NCI-H146 treated with DMSO at 0.1 percent for 48 hours (cell line): ENCODE data around the gene NDUFB4.
"Not testable (repeated sequence)": the region's sequence is repeated elsewhere in the genome, so short reads cannot be mapped to it uniquely, and the experiment has no call there.

Source experiments
- DNase-seq: peaks from one replicate; lab custom pipeline; 2025; ENCODE audit not compliant: unreplicated experiment; lab: John Stamatoyannopoulos, UW

The NDUFB4 gene

DNA sequence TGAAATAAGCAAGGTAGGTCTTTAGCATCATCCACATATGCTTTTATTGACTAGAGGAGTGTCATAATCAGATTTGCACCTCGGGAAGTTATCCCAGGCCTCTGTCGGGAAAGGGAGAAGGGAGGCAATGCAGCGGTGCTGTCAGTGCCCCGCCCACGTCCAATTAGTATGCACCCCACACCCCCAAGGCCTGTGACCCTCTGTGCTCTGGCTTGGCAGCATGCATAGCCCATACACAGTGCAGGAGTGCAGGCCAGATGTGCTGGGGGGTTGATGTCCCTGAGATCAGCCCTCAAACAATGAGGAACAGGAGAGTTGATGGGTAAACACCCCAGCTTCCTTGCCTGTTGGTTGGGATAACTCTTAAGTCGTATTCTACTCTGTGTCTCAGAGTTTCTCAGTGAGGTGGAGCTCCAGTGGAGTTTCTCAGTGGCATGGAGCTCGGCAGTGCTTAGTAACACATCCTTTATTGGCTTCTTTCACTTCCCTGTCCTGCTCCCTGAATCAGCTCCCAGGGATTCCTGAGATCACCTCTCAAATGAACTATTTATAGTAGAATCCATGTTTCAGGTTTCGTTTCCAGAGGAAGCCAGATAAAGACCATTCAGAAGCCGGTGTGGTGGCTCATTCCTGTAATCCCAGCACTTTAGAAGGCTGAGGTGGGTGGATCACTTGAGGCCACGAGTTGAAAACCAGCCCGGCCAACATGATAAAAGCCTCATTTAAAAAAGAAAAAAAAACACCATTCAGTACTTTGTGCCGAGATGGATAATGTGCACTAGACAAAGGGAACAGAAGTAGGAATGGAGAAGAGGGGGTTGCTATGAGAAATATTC, 26.7 kb upstream of the NDUFB4 start:
- no peak for DNase-seq

DNA sequence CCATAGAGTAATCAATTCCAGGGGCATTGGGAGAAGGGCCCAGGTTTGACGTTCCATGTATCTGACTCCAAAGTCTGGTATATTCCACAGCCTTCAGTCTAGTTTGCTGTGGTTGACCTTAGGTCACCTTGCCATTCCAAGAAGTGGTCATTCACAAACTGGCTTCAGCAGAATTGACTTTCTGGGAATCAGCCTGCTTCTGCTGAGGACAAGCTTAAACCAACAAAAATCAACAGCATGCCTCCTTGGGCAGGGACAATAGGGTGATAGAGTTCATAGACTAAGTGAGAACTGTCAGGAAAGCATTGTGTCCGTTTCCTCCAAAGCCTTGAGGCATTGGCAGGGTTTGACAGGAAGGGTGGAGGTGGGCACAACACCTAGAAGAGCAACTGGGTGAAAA, 24.1 kb upstream of the NDUFB4 start:
- DNase-seq: no peak

DNA sequence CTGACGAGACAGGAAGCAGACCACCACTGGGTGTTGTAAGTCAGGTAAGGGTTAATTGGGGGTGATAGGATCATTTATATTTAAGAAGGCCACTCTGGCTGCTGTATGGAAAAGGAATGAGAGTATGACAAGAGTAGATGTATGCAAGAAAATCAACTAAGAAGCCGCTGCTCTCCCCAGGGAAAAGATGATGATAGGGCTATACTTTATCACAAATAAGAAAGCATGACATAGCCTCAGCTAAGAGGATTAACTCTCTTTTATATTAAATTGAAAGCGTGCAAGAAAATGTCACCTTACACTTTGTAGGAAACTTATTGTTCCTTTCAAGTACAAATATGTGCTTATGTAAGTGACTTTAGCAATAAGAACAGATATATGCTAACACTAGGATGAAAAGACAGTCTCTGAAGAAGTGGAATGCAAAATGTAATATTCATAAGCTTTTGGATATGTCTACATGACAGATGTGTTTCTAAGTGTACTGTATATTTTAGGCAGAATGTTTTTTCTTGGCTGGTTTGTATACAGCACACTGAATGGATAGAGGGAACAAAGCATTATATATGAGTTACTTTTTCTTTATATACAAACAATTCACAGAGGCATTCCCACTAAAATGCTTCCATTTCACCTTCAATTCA, 8.7 kb upstream of the NDUFB4 start:
- DNase-seq: no peak

DNA sequence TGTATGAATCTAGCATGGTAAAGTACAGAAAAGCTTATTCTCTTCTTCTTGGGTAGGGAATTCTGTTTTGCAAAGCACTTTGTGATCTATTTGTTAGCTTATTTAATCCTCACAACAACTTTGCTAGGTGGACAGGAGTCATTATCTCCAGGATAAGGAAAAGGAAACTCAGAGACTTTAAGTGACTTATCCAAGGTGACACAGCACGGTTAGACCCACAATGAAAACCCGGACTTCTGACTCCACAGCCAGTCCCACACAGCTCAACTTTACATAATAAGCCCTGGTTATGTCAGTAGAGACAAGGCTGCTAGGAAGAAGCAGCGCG, 384 bp upstream of the NDUFB4 start:
- no peak for DNase-seq

DNA sequence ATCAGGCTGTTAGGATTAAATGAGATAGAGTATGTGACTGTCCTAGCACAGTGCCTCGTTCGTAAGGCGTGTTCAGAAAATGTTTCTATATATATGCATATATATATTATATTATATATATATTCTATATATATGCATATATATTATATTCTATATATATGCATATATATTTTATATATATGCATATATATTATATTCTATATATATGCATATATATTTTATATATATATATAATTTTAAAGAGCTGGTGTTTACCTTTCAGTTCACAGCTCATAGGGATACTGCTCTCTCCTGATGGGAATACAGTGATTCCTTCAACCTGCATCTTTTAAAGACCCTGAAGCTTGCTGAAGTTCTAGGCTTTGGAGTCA, 702 bp downstream of the NDUFB4 start:
- no peak for DNase-seq

DNA sequence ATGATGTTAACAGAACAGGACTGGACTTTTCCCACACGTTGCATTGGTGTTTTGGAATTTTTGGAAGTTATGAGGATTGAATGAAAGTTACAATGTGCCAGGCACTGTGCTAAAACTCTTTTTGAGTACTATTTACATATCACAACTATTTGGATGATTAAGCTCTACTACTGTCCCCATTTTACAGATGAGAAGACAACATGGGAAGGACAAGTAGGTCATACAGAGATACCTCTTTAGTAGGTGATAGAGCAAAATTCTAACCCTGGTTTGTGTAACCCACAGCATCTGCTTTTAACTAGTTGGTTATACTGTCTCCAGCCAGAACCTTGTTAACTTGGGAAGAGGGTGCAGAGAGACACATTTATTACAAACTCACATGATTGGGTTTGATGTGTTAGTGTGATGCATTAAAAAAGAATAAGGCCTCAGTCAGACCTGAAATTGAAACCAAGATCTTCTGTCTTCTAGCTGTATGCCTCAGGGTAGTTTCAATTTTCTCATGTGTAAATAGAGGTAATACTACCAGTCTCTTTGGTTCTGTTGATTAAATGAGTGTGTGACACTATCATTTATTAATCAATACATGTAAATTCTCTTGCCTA, 1.4 kb downstream of the NDUFB4 start:
- DNase-seq: no peak

DNA sequence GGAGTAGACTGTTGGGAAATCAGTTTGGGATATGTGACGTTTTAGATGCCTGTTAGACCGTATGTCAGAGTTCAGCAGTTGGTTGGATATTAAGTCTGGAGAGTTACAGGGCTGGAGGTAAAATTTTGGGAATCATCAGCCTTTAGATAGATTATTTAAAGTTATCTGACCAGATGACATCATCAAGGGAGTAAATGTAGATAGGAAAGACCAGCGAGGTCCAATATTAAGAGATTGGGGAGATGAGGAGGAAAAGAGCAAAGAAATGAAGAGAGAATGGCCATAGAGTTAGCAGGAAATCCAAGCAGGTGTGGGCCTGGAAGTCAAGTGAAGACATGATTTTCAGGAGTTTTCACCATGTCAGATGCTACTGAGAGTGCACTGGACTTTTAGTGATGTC, 3.1 kb downstream of the NDUFB4 start:
- DNase-seq: no peak

DNA sequence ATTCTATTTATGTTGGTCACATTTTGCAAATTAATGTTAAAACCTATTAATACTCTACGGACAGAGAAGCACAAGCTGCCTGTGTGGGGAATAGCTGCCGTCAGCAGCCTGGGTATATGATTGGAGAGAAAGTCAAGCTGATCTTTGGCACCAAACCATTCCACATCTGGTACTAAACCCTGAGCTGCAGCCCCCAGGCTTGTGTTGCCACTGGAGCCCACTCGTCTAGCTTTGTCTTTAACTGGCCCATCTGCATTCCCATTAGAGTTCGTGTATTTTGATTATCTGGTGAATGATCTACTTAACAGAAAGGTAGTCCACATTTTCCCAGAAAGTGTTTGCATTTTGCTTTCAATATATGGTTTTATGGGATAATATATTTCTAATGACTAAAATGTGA, 5.4 kb downstream of the NDUFB4 start:
- DNase-seq: no peak

DNA sequence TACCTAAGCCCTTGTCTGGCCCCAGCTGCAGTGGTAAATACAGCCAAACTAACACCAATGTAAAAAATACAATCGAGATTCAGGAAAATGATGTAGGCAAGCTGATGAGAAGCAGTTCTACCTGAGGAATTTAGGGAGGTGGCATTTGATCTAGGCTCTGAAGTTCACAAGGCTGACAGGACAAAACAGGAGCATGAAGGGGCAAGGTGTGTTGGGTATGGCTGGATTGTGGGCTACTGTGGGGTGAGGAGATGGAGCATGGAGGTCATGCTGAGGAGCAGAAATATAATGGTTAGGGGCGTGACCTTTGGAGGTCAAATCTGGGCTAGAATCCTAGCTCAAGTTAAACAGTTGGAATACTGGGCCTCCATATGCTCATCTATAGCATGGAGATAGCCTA, 6.5 kb downstream of the NDUFB4 start:
- no peak for DNase-seq

DNA sequence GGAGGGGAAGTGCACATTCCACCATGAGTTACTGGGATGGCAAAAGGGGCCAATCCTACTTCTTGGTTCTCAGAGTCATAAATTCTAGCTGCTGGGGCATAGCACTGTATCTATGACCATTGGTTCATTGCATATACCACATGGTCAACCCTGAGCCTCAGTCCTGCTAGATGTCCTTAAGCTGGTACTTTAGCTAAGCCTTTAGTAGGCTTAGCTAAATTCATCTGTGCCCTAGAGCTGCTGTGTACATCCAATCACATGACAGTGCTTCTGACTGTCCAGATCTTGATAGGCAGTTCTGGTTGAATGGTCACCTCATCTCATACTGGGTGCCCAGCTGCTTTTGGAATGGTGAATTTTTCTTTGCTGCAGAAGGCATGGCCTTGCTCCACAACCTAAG, 8.2 kb downstream of the NDUFB4 start:
- no peak for DNase-seq

DNA sequence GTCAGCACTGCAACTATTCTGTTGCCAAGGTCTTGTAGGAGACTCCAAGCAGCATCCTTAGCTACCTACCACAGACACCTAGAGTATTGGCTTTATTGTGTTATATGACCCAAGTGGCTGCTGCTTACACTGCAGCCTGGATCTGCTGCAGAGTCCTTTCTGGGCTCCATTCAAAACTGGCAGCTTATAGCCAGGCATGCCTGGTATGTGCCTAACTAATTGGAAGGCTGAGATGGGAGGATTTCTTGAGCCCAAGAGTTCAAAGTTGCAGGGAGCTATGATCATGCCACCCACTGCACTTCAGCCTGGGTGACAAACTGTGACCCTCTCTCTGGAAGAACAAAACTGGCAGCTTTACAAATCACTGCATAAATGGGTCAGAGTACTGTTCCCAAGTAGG, 8.6 kb downstream of the NDUFB4 start:
- DNase-seq: no peak

DNA sequence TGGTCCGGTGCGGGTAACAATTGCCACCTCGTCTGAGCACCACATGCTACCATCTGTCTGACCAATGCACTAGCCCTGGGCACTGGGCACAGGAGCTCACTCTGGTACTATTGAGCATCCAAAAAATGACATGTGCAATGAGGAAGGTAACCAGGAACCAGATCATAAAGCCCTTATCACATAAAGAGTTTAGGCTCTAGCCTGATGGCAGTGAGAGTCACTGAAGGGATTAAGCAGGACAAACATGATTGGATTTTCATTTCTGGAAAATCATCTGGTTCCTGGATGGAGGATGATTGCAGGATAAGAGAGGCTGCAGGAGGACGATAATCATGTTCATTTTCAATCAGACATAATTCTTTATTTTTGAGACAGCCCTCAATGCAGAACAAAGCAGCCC, 12.4 kb downstream of the NDUFB4 start:
- DNase-seq: no peak

DNA sequence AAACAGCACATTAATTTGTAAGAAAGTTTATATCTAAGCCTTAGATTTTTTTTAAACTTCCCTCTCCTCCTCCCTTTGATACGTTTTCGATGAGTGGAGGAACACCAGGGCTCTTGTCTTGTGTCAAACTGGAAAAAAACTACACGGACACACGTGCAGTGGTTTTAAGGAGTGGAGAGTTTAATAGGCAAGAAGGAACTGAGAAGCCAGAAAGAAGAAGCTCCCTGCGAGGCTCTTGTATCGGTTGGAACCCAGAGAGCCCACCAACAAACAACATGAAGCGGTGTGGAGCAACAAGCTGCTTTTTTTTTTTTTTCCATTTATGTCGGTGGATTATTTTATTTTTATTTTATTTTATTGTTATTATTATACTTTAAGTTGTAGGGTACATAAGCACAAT, 18.6 kb downstream of the NDUFB4 start:
- no peak for DNase-seq

DNA sequence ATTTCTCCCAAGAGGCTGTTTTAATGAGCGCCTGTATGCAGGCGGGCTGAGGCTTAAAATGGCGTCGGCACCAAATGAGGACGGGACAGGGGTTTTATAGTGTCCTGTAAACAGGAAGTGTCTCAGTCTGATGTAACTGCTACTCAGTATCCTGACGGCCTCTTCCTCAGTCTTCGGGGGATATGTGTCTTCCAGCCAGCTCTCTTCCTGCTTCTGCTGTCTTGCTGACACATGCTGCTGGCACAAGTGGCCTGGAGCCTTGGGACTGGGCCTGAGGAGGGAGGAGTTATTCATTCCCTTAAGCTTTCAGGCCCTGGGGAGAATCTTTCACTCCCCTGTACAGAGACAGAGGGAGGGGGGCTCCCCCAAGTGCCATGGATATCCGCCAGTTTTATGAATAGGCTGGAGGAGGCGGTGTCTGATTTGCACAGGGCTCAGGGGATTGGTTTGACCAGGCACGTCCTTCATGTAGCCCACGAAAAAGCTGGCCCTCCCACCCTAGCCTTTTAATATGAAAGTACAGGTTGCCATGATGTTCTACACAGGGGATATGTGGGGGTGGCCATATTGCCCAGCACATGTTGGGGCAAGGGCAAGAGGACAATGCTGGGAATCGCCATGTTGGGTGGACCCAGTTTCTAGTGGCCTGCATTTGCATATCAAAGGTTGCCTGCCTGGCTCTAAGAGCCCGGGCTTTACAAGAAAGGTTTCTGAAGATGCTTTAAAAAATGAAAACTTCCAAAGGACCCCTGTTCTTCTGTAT, 19.9 kb downstream of the NDUFB4 start:
- peak; percentile 15 for DNase-seq

DNA sequence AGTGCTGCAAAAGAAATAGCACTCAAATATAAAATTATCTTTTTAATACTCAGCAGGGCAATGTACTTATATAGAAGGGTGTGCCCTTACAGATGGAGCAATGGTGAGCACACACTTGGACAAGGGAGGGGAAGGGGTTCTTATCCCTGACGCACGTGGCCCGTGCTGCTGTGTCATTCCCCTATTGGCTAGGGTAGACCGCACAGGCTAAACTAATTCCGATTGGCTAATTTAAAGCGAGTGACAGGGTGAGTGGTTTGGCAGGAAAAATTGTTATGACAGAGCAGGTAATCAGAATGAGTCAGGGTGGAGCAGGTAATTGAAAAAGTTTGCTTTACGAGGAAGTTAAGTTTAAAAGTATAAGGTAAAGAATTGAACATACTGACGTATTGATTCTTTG, 20.6 kb downstream of the NDUFB4 start:
- DNase-seq: not testable (repeated sequence)

DNA sequence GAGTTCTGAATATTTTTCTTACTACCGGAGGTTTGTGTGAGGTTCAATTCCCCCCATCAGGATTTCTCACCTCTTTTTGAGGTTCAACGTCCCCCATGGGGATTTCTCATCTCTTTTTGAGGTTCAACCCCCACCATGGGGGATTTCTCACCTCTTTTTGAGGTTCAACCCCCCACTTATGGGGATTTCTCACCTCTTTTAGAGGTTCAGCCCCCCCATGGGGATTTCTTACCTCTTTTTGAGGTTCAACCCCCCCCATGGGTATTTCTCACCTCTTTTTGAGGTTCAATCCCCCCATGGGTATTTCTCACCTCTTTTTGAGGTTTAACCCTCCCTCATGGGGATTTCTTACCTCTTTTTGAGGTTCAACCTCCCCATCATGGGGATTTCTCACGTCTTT, 26.3 kb downstream of the NDUFB4 start:
- DNase-seq: no peak

DNA sequence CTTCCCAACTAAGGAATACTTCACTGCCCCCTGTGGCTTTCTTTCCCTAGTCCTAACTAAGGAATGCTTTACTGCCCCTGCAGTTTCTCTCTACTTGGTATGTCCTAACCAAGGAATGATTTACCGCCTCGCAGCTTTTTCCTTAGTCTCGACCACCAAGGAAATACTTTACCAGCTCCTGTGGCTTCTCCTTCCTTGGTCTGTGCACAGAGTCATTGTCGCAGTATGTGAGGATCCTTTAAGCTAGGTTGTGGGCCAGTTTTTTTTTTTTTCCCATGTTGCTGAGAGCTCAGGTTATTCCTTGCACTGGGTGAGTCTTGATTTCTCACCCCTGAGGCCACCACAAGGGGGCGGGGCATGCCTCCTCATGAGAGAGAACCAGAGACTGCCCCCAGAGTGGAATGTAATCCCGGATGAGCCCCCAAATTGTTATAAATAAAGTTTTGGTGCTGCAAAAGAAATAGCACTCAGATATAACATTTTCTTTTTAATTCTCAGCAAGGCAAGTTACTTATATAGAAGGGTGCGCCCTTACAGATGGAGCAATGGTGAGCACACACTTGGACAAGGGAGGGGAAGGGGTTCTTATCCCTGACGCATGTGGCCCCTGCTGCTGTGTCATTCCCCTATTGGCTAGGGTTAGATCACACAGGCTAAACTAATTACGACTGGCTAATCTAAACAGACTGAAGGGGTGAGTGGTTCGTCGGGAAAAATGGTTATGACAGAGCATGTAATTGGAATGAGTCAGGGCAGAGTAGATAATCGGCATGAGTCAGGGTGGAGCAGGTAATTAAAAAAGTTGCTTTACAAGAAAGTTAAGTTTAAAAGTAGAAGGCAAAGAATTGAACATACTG, 27.0 kb downstream of the NDUFB4 start:
- no peak for DNase-seq

DNA sequence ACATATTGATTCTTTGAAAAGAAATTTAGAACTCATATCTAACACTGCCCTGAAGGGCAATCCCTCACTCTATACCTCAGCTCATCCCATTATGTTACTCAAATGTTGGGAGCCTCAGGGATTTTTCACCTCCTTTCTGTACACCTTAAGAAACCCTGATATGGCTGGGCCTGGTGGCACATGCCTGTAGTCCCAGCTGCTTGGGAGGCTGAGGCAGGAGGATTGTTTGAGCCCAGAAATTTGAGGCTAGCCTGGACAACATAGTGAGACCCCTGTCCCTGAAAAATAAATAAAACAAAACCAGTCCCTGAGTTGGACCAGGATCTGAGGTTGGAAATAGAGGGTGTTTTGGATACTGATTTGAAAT, 27.6 kb downstream of the NDUFB4 start:
- no peak for DNase-seq

DNA sequence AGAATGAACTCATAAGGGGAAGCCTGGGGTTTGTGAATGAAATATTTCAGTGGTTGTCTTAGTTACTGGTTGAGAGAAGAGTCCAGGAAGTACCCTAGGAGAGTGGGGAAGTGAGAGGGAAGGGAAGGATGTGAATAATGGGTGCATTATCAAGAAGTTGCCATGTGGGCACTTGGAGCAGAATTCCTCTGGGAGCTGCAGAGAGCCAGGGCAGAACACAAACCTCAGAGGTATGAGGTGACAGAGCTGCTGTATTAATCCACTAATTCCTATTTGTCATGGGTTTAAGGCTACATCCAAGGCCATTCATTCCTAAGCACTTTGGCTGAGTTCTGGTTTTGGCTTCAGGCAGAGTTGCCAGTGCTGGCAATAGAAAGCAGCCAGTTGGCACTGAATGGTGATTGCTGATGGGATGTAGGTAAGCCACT, 29.0 kb downstream of the NDUFB4 start:
- no peak for DNase-seq

DNA sequence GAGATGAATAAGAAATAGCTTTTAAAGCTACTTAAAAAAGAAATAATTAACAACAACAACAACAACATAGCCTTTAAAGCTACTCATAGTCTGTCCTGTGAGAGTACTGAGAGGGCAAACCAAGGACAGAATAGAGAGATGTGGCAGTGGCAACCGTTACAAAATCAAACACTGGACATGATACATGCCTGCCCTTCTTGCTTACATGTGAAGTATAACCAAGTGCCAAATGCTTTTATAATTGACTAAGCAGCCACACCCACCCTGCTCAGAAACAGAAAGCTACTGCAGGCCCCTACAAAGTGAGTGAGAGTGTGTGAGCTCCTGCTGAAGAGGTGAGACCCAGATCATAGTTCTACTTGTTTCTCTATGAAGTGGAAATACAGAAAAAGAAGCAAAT, 38.4 kb downstream of the NDUFB4 start:
- DNase-seq: no peak

DNA sequence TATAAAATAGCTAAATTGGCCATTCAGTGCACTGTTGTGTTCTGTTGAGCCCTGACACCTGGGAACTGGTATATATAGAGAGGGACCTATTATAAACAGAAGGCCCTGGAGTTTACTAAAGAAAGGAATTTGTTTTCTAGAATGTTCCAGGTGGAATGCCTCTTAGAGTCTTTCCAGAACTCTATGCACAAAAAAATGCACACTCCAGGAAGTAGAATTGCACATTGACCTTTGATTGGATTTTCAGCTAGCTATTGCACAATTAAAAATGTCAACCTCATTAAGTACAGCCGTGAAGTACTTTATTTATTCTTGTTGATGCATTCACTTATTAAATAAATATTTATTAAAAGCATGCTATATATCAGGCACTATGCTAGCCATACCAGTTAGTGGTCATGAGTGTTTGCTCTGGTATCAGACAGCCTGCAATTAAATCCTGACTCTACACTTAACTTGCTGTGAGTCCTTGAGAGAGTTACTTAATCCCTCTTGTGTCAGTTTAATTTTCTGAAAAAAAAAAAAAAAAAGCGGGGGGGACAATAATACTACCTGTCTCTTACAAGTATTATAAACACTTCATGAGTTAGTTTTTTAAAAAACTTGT, 40.8 kb downstream of the NDUFB4 start:
- DNase-seq: no peak
